A549 (cell line): ENCODE measurements around the gene PSPH. TPM values are rescaled to one million over a fixed set of nuclear protein-coding genes. Genes with fewer than 3 reads are reported as not detected.

Experiments used
- ATAC-seq, 2 experiments: fragments of 200-7000 bp in 1 of 2; fragments of >200 bp in 1 of 2; cut with Nextera tagmentation in 1 of 2; cut with Tn5 transposase in 1 of 2; 3 replicates each; pipeline versions ENCODE4 v1.8.0 to v1.9.1; 2018 to 2020; ENCODE audit warnings: mild to moderate bottlenecking in 1 of 2, moderate library complexity in 1 of 2
- CTCF ChIA-PET: fragments of 300-600 bp; sonication (Branson Sonifier 250); formaldehyde crosslinking; extraction: SDS; loops from one replicate; lab custom pipeline; 2021; ENCODE audit warnings: antibody characterized with exemption, inconsistent platforms; lab: Yijun Ruan, JAX
- POLR2A ChIA-PET: fragments of 350-600 bp; formaldehyde crosslinking; extraction: SDS; loops from one replicate; lab custom pipeline; 2021; ENCODE audit warnings: antibody characterized with exemption, inconsistent platforms; lab: Yijun Ruan, JAX
- DNase-seq, 2 experiments: peaks; one replicate each; pipeline versions ENCODE4 v3.0.0 to v3.0.0-alpha.2; 2011 to 2016; ENCODE audit warnings: low read depth in 1 of 2, low spot score in 1 of 2
- FAIRE-seq: peaks from 2 replicates; lab custom pipeline; 2011; peaks lifted over from hg19 to GRCh38; lab: Jason Lieb, UNC
- H3K27ac ChIP-seq, 2 experiments: fragments of >200 bp; sonication (Bioruptor Twin); formaldehyde crosslinking; 3 replicates each; pipeline ENCODE4 v1.5.1; 2016 to 2017
- H3K4me1 ChIP-seq: fragments of >200 bp; sonication (Bioruptor Twin); formaldehyde crosslinking; 3 replicates; pipeline ENCODE4 v1.6.1; 2016
- H3K4me2 ChIP-seq: fragments of >200 bp; sonication (Bioruptor Twin); formaldehyde crosslinking; 3 replicates; pipeline ENCODE4 v1.6.1; 2016
- H3K4me3 ChIP-seq: fragments of >200 bp; sonication (Bioruptor Twin); formaldehyde crosslinking; 3 replicates; pipeline ENCODE4 v1.5.1; 2016
- H3K9me3 ChIP-seq: fragments of >200 bp; sonication (Bioruptor Twin); formaldehyde crosslinking; 3 replicates; pipeline ENCODE4 v1.6.1; 2016
- BHLHE40 ChIP-seq: IDR thresholded peaks from 2 replicates; pipeline ENCODE4 v1.6.1; 2012; ENCODE audit warnings: low read depth, low read length, inconsistent platforms
- CHD2 ChIP-seq: fragments of 150-350 bp; IDR thresholded peaks from 2 replicates; pipeline ENCODE4 v1.6.1; 2014; ENCODE audit warnings: low read length; ENCODE audit not compliant: partially characterized antibody
- CHD4 ChIP-seq: fragments of 200-600 bp; sonication (generic); IDR thresholded peaks from 2 replicates; pipeline ENCODE4 v1.6.1; 2016; ENCODE audit warnings: antibody characterized with exemption, mild to moderate bottlenecking, borderline replicate concordance
- EHMT2 ChIP-seq: fragments of 200-600 bp; sonication (generic); IDR thresholded peaks from 2 replicates; pipeline ENCODE4 v1.6.1; 2016; ENCODE audit warnings: antibody characterized with exemption, low read depth, mild to moderate bottlenecking, moderate library complexity
- EP300 ChIP-seq, 2 experiments: fragments of >200 bp; sonication (Bioruptor Twin); formaldehyde crosslinking; IDR thresholded peaks; 2 replicates in 1 of 2; 3 replicates in 1 of 2; pipeline ENCODE4 v1.6.1; 2016 to 2017
- ESRRA ChIP-seq: fragments of 150-350 bp; IDR thresholded peaks from 2 replicates; pipeline ENCODE4 v1.6.1; 2014; ENCODE audit warnings: mild to moderate bottlenecking, low read length, borderline replicate concordance
- FOSB ChIP-seq: fragments of 250-450 bp; sonication (Bioruptor Pico); IDR thresholded peaks from 2 replicates; pipeline ENCODE4 v1.5.0; 2020; ENCODE audit warnings: mild to moderate bottlenecking, moderate library complexity
- FOSL2 ChIP-seq, 2 experiments: fragments of 450-650 bp in 1 of 2; fragments of >200 bp in 1 of 2; sonication (Bioruptor Twin) in 1 of 2; formaldehyde crosslinking; IDR thresholded peaks; 2 replicates each; pipeline versions ENCODE4 v1.5.0 to v1.6.1; 2016 to 2020; ENCODE audit warnings: mild to moderate bottlenecking in 1 of 2, moderate library complexity in 1 of 2
- HOXA7 ChIP-seq: fragments of 250-450 bp; sonication (Bioruptor Pico); IDR thresholded peaks from 2 replicates; pipeline ENCODE4 v1.5.0; 2020; ENCODE audit warnings: mild to moderate bottlenecking, moderate library complexity
- HOXB13 ChIP-seq: fragments of 250-450 bp; sonication (Bioruptor Pico); IDR thresholded peaks from 2 replicates; pipeline ENCODE4 v1.5.0; 2020; ENCODE audit warnings: low read depth, mild to moderate bottlenecking, moderate library complexity
- JUN ChIP-seq, 2 experiments: fragments of >200 bp; sonication (Bioruptor Twin); formaldehyde crosslinking; IDR thresholded peaks; 2 replicates in 1 of 2; 3 replicates in 1 of 2; pipeline ENCODE4 v1.6.1; 2016 to 2017
- JUNB ChIP-seq: fragments of >200 bp; sonication (Bioruptor Twin); formaldehyde crosslinking; IDR thresholded peaks from 2 replicates; pipeline ENCODE4 v1.6.1; 2016
- KDM1A ChIP-seq: fragments of 200-600 bp; sonication (generic); IDR thresholded peaks from 2 replicates; pipeline ENCODE4 v1.6.1; 2016; ENCODE audit warnings: low read depth, mild to moderate bottlenecking
- KDM5A ChIP-seq: fragments of 200-600 bp; sonication (generic); IDR thresholded peaks from 2 replicates; pipeline ENCODE4 v1.6.1; 2016; ENCODE audit warnings: antibody characterized with exemption, mild to moderate bottlenecking
- MYC ChIP-seq: IDR thresholded peaks from 2 replicates; pipeline ENCODE4 v1.6.1; 2012; ENCODE audit warnings: mild to moderate bottlenecking, inconsistent platforms, low read length, improper control_type of control experiment, borderline replicate concordance
- NR3C1 ChIP-seq: fragments of >200 bp; sonication (Bioruptor Twin); formaldehyde crosslinking; IDR thresholded peaks from 3 replicates; pipeline ENCODE4 v1.6.1; 2017
- PBX3 ChIP-seq: IDR thresholded peaks from 2 replicates; pipeline ENCODE4 v1.6.1; 2012
- PHF8 ChIP-seq: fragments of 200-600 bp; sonication (generic); IDR thresholded peaks from 2 replicates; pipeline ENCODE4 v1.6.1; 2016; ENCODE audit warnings: low read depth, mild to moderate bottlenecking, antibody characterized with exemption, moderate library complexity, borderline replicate concordance
- POLR2AphosphoS2 ChIP-seq: conservative IDR thresholded peaks from 2 replicates; pipeline ENCODE4 v1.6.1; 2012; ENCODE audit warnings: low read length, improper control_type of control experiment, inconsistent platforms
- RFX5 ChIP-seq: fragments of 450-650 bp; IDR thresholded peaks from 2 replicates; pipeline ENCODE4 v1.7.1; 2014; ENCODE audit warnings: antibody characterized with exemption, mild to moderate bottlenecking, moderate library complexity
- SMC3 ChIP-seq: fragments of >200 bp; sonication (Bioruptor Twin); formaldehyde crosslinking; IDR thresholded peaks from 3 replicates; pipeline ENCODE4 v1.6.1; 2018; ENCODE audit warnings: inconsistent platforms
- WGBS: methylation state at CpG from one replicate; pipeline ENCODE4 v1.1.6; 2017; ENCODE audit errors: missing lambda C conversion rate; 5-methylcytosine and 5-hydroxymethylcytosine counted together
- polyA plus RNA-seq, 4 experiments: library from polyadenylated mRNA; depleted of rRNA in 3 of 4; stranded (reverse); fragments of >200 nt; fragmentation: RNase III in 1 of 4; extraction: RNeasy Plus Mini Kit Qiagen cat#74134 plus additional on column Dnase treatment in 1 of 4; gene quantifications; 2 replicates in 3 of 4; 3 replicates in 1 of 4; pipeline ENCODE4 v1.2.3, GENCODE V29; 2011 to 2017
- TF ChIP-seq, protein P1 (sequence below): fragments of 200-600 bp; sonication (generic); IDR thresholded peaks from 2 replicates; pipeline ENCODE4 v1.6.1; 2016; ENCODE audit warnings: antibody characterized with exemption, mild to moderate bottlenecking, moderate library complexity
- TF ChIP-seq, protein P2 (sequence below): fragments of 250-450 bp; sonication (Bioruptor Pico); IDR thresholded peaks from 2 replicates; pipeline ENCODE4 v1.5.0; 2020; ENCODE audit warnings: low read depth, mild to moderate bottlenecking, moderate library complexity

The PSPH gene
- polyA plus RNA-seq, 2 of the 4 experiments (the other 2 are of a cell fraction) = 60.9 to 64.7 TPM

GRCh38 chr7:56063500-56063881, 12.2 kb upstream of the PSPH start:
- CTCF ChIA-PET = interaction anchor here (1.7 to 4.3 kb wide), 3 partner anchors 9 to 10 kb away, joined by 4 to 19 read pairs (median 12); no protein-coding TSS in a partner anchor
- 47% methylated on average over 7 of the region's 7 CpGs for WGBS
- no peak for FAIRE-seq
- Histone ChIP-seq H3K9me3 (no peaks in the 10 kb centered on the region), H3K27ac (peak overlapping the region; percentile 91 to 94; a peak in 5 of 6 replicates), H3K4me2 (peak overlapping the region; percentile 62), H3K4me1 (peaks cover 54% of the 10 kb centered on the region), H3K4me3 (no peak overlapping the region; the same call in 2 of the 3 replicates)
- TF ChIP-seq KDM5A (no peak), FOSB (CRISPR knock-in tag) (no peak), BHLHE40 (no peak), PBX3 (no peak), MYC (no peak)
- ATAC-seq = peak; percentile 8 to 36; a peak in 5 of 6 replicates
- POLR2A ChIA-PET = interaction anchor here (1.2 to 6.1 kb wide), 3 partner anchors 10 to 12 kb away, joined by 3 to 114 read pairs (median 6); partner anchors contain the start of genes CCT6A and PSPH
- DNase-seq = no peak

GRCh38 chr7:56062382-56062781, 11.1 kb upstream of the PSPH start:
- ChIA-PET POLR2A (interaction anchor here (1.2 to 6.1 kb wide), 2 partner anchors 11 to 12 kb away, joined by 3 to 114 read pairs; partner anchors contain the start of genes CCT6A and PSPH), CTCF (interaction anchor here (0.6 to 4.3 kb wide), 9 partner anchors 8 to 73 kb away, joined by 3 to 19 read pairs (median 3); partner anchors contain the start of genes CCT6A and PSPH)
- Histone ChIP-seq H3K27ac (peak overlapping the region; percentile 30 to 69; a peak in 4 of 6 replicates), H3K4me1 (peaks cover 54% of the 10 kb centered on the region), H3K4me3 (0 out of 3 replicates have a peak overlapping the region, but pooled peaks have one; percentile 8), H3K4me2 (peak overlapping the region; percentile 62)
- 29% methylated on average over 2 of the region's 2 CpGs for WGBS
- ATAC-seq (no peak), DNase-seq (no peak), FAIRE-seq (no peak)
- TF ChIP-seq RFX5 = no peak
- TF ChIP-seq NR3C1 = no peak
- no peak for TF ChIP-seq PBX3
- 0 out of 2 replicates have a peak, but pooled peaks have one; percentile 16 for TF ChIP-seq JUNB
- TF ChIP-seq KDM1A = no peak
- no peak for TF ChIP-seq JUN (IDR thresholded peaks at IDR 0.05)
- TF ChIP-seq ESRRA = no peak
- TF ChIP-seq CHD2 = no peak
- TF ChIP-seq POLR2AphosphoS2 = no peak
- TF ChIP-seq EP300 (IDR thresholded peaks at IDR 0.05) = no peak
- no peak; the same call in 1 of the 2 replicates for TF ChIP-seq FOSL2 (IDR thresholded peaks at IDR 0.05)
- TF ChIP-seq FOSL2 (CRISPR knock-in tag; IDR thresholded peaks at IDR 0.05) = peak; percentile 78
- TF ChIP-seq, all 56 proteins: peak for 2
- no peaks in the 10 kb centered on the region for H3K9me3 ChIP-seq

GRCh38 chr7:56053993-56054392, 2.7 kb upstream of the PSPH start:
- H3K4me1 ChIP-seq = peaks cover 34% of the 10 kb centered on the region
- H3K4me3 ChIP-seq = no peak overlapping the region
- H3K27ac ChIP-seq = peak overlapping the region in 1 of 2 experiments; percentile 98; a peak in 1 of 6 replicates
- FAIRE-seq (no peak), DNase-seq (no peak), ATAC-seq (no peak)
- TF ChIP-seq NR3C1 = no peak
- no peak for TF ChIP-seq HOXA7 (CRISPR knock-in tag)
- TF ChIP-seq BHLHE40 = no peak
- TF ChIP-seq KDM1A = no peak
- no peak for TF ChIP-seq FOSB (CRISPR knock-in tag)
- no peak for TF ChIP-seq SMC3
- no peak for TF ChIP-seq CHD4
- TF ChIP-seq, protein P1, sequence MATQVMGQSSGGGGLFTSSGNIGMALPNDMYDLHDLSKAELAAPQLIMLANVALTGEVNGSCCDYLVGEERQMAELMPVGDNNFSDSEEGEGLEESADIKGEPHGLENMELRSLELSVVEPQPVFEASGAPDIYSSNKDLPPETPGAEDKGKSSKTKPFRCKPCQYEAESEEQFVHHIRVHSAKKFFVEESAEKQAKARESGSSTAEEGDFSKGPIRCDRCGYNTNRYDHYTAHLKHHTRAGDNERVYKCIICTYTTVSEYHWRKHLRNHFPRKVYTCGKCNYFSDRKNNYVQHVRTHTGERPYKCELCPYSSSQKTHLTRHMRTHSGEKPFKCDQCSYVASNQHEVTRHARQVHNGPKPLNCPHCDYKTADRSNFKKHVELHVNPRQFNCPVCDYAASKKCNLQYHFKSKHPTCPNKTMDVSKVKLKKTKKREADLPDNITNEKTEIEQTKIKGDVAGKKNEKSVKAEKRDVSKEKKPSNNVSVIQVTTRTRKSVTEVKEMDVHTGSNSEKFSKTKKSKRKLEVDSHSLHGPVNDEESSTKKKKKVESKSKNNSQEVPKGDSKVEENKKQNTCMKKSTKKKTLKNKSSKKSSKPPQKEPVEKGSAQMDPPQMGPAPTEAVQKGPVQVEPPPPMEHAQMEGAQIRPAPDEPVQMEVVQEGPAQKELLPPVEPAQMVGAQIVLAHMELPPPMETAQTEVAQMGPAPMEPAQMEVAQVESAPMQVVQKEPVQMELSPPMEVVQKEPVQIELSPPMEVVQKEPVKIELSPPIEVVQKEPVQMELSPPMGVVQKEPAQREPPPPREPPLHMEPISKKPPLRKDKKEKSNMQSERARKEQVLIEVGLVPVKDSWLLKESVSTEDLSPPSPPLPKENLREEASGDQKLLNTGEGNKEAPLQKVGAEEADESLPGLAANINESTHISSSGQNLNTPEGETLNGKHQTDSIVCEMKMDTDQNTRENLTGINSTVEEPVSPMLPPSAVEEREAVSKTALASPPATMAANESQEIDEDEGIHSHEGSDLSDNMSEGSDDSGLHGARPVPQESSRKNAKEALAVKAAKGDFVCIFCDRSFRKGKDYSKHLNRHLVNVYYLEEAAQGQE = no peak
- TF ChIP-seq HOXB13 (CRISPR knock-in tag) = no peak
- TF ChIP-seq EHMT2 = no peak
- TF ChIP-seq PHF8 = no peak
- TF ChIP-seq, protein P2, sequence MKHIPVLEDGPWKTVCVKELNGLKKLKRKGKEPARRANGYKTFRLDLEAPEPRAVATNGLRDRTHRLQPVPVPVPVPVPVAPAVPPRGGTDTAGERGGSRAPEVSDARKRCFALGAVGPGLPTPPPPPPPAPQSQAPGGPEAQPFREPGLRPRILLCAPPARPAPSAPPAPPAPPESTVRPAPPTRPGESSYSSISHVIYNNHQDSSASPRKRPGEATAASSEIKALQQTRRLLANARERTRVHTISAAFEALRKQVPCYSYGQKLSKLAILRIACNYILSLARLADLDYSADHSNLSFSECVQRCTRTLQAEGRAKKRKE (CRISPR knock-in tag) = no peak
- ChIA-PET POLR2A (interaction anchor here (0.6 to 2.0 kb wide), 2 partner anchors 10 to 37 kb away, joined by 3 to 6 read pairs; partner anchors contain the start of gene SUMF2), CTCF (interaction anchor here (1.5 to 3.5 kb wide), 2 partner anchors 10 to 20 kb away, joined by 6 to 19 read pairs; partner anchors contain the start of gene SUMF2)
- no peaks in the 10 kb centered on the region for H3K9me3 ChIP-seq
- H3K4me2 ChIP-seq = peak overlapping the region; percentile 94
- WGBS = 79% methylated on average over 2 of the region's 2 CpGs
